ENCODE measurements around the gene GRID2.

- TF ChIP-seq CTCF (IDR thresholded peaks at IDR 0.05) (no peak), POLR2A (IDR thresholded peaks at IDR 0.05) (no peak)
Observed at GRCh38 chr4:93174598-93174997, 870.8 kb downstream of the GRID2 start.

All from thyroid gland (tissue), 4 donors.